ENCODE results near the gene TNIK.
"Not testable (repeated sequence)": the region's sequence is repeated elsewhere in the genome, so short reads cannot be mapped to it uniquely, and the experiment has no call there.

Gene TNIK

GRCh38 chr3:171470714-171471227 is 10.6 kb upstream of the TNIK start:
- in situ Hi-C loops (cut with MboI; ENCODE audit: low sequenced_read_pairs): no loop called here

DNA sequence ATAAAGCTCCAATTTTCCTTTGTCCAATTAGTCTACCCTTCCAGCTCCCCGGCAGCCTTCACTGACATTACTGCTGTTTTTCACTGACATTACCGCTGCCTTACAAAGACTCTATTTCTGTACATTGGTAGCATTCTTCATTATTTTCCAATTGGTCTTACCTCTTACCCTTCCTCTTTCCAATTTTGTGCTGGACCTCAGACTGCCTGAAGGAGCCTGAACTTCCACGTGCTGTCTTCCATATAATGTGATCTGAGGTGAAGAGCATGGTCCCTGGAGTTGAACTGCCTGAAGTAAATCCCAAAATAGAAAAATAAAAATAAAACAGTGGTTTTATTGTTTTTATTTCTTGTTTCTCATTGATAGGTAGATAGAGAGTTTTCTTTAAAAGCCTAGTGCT is 9.2 kb upstream of the TNIK start:
- in situ Hi-C loops (cut with MboI; ENCODE audit: low sequenced_read_pairs): no loop called here

DNA sequence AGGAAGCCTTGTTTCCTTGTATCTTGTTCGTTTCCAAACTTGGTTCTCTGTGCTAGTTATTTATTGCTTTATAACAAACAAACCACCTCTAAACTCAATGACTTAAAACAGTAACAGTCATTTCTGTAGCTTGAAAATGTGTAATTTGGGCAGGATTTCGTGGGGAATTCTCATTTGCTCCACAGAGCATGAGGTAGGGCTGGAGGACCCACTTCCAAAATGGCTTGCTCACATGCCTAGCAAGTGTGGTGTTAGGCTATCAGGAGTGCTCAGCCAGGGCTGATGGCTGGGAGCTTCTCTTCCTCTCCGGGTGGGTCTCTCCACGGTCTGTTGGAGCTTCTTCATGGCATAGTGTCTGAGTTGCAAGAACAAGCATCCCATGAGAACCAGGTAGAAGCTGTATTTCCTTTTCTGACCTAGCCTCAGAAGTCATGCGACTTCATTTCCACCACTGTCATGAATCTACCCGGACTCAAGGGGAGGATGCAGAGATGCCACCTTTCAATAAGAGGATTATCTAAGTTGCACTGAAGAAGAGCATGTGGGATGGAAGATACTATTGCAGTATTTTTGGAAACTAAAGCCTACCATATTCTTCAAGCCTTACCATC is 8.2 kb upstream of the TNIK start:
- in situ Hi-C loops (cut with MboI; ENCODE audit: low sequenced_read_pairs): no loop called here

DNA sequence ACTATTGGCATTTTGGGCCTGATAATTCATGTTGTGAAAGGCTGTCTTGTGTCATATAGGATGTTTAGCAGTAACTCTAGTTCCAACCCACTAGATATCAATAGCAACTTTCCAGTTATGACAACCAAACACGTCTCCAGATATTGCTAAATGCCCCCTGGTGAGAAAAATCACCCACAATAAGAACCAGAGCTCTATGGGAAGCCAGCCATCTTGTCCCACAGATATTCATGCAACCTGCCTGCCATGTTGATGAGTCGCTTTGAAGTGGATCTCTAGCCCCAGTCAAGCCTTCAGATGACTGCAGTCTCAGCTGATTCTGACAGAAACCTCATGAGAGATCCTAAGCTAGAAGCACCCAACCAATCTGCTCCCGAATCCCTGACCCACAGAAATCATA is 5.6 kb upstream of the TNIK start:
- in situ Hi-C loops (cut with MboI; ENCODE audit: low sequenced_read_pairs): no loop called here

DNA sequence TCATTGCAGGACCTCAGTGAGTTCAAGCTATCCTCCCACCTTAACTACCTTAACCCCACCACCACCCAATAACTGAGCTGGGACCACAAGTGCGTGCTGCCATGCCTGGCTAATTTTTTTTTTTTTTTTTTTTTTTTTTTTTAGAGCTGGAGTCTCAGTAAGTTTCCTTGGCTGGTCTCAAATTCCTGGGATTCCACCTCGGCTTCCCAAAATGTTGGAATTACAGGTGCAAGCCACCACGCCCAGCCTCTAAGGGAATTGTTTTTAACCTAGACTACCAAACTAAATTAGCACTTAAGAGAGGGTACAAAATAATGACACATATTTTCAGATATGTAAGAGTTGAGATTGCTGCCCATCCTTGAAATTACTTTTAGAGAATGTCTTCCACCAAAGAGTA is 4.3 kb upstream of the TNIK start:
- in situ Hi-C loops (cut with MboI; ENCODE audit: low sequenced_read_pairs): no loop called here

- in situ Hi-C loops (cut with MboI; ENCODE audit: low sequenced_read_pairs): no loop called here
These were observed 2.0 kb upstream of the TNIK start for GRCh38 chr3:171462224-171462623.

DNA sequence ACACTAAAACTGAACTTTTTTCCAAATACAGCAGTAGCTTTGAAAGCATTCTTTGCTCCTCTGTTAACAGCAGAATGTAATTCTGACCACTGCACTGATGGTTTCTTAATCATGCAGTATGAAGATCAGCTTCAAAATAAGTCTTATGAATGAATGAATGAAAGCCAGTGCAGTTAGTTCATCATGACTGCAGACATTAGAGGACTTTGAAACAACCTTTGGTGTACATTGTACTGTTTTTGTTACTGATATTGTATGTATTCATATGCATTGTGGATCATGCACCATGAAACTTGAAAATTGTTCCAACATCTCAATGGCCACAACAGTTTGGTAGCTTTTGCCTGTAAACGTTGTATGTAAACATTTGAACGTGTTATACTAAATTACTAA is 1.3 kb upstream of the TNIK start:
- in situ Hi-C loops (cut with MboI; ENCODE audit: low sequenced_read_pairs): no loop called here

DNA sequence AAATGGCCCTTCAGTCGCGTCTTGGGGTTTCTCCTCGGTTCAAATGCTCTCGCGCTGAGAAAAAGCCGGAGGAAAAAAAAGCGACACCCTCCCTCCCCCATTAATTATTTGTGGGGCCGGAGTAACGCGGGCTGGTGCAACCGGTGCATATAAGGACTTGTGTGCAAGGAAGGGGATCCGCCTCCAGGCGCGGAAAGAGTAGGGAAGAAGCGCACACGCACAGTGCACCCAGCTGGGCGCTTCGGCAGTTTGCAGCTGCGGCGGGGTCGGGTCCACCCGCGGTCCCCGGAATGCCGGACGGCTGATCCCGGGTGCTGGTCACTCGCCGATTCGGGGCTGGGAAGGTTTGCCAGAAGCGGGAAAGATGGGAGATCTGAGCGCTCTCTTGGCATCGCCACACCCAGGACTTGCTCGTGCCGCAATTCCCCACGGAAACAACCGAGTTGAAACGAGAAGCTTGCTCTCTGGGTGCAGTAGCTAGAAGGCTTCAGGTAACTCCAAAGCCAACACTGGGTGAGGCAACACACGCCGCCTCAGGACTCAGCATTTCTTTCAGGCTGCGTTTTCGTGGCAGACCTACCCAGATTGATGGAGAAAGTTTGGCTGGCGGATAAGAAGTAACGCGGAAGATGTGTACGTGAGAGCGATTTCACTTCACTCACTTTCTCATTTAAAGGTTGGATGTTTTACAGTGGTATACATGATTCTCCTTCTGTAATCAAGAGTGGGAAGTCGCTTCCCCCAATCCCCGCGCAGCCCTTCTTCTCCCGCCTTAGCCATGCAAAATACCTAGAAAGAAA is 720 bp upstream of the TNIK start:
- in situ Hi-C loops (cut with MboI; ENCODE audit: low sequenced_read_pairs): no loop called here

GRCh38 chr3:171459137-171459941 is 866 bp downstream of the TNIK start:
- in situ Hi-C loops (cut with MboI; ENCODE audit: low sequenced_read_pairs): no loop called here

- in situ Hi-C loops (cut with MboI; ENCODE audit: low sequenced_read_pairs): no loop called here
These were observed 1.4 kb downstream of the TNIK start for GRCh38 chr3:171458864-171459136.

DNA sequence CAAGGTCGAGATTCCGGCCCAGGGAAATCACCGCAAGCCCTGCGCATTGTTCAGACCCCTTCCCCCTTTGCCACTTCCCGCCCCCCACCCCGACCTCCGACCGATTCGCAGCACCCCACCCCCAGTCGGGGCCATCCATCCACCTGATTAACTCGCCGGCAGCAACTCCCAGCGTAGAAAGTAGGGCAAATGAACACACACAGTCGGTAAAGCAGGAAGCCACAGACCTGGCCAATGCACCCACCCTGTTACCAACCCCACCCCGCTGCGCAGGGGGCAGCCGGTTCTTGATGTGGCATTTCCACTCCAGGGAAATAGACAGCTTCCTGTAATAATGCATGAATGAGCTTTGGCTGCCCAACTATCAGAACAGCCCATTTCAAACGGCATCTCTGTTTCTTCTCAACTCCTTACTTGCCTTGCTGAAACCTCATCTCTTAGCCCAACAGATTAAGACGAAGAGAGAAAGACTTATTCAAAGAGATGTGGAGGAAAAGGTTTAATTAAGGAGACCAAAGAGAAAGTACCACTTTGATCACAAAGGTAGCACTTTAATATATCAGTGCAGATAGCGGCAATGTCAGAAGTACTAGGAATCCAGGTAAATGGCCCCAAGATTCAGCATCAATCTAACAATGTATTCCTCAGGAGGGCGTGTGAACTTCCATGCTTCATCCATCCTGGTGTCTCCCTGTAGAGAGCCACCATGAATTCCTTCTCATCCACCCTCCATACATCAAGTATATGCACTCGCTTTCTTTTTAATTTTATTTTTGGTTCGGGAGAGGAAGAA is 1.9 kb downstream of the TNIK start:
- in situ Hi-C loops (cut with MboI; ENCODE audit: low sequenced_read_pairs): no loop called here

DNA sequence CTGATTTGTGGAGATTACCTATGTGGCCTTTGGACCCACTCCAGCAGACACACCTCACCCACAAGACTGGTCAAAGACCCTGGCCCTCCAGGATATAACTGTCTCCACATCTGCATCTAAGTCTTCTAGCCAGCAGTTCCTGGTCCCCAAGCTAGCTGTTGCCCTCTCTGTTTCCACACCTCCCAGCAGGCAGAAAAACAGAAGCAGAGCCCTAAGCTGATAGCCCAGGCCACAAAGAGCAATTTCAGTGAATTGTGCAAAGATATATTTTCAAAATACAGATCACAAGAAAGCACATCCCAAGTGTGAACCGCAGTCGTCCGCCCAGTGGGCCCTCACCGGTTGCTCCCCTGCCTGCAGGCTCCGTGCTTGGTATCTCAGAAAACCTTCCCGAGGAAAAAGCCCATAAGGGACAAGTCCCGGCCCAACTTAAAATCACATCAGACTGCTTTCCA is 2.6 kb downstream of the TNIK start:
- in situ Hi-C loops (cut with MboI; ENCODE audit: low sequenced_read_pairs): no loop called here

DNA sequence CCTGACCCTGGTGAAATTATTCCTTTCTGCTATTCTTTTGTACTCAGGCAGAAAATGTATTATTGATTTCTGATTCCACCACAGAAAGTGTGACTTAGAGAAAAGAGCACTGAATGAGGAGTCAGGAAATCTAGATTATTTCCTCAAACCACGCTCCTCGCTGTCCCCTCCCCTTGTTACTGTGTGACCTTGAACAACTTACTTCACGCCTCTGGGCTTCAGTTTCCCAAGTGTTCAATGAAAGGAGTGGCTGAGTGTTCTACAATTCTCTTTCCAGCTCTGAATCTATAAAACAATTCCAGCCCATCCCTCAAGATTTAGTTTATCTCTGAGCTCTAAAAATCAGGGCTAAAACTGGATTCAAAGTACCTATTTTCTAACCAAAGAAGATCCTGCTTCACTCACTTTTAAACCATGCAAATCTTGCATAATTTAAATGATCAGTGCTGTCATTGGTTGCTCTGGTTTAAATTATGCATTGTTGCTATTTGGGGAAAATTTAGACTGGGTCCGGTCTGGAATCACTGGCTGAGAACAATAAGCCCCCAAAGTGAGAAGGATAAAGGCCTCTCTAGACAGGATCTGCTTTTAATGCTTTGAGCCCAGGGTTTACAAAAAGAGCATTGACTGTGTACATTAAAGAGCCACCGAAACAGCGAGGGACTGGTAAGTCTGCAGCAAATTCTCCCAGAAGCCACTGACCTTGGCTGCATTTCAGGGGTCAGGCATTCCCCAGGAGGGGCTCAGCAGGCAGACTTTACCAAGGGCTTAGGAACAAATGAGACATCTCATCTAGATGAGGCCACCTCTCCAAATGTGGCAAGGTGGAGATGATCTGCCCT is 3.2 kb downstream of the TNIK start:
- in situ Hi-C loops (cut with MboI; ENCODE audit: low sequenced_read_pairs): no loop called here

DNA sequence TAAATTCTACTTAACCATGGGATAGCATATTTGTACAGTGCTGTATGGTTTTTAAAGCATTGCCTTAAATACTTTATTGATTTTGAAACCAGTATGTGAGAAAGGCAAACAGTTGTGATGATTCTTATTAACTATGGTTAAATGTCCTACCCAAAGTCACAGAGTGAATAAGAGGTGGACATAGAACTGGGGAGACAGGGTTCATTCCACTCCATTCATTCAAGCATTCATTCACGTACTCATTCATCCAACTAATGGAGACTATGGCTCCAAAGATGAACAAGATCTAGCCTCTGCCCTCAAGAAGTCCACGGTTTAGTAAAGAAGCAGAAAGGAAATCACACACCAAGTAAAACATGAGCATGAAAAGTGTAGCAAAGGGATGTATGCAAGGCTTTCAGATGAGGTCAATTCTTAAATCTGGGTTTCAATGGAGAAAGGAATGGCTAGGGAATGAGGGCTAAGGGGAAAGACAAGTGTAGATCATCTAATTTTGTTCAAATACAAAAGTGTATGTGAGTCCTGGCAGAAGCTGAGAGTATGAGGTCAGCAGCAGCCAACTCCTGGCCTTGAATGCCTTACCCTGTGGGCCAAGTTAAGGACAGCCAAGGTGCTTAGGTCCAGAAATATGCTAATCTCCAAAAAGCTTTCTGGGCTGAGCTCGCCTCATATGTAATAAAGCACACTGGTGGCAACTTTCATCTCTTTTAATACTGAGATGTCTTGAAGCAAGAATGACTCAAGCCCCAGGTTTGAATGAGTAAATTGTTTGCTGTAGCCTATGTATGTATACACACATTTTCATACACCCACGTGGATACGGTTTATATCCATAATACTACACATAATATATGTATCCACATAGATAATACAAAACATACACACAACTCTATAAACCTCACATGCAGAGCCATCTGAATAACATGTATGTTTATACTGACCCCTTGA is 4.3 kb downstream of the TNIK start:
- in situ Hi-C loops (cut with MboI; ENCODE audit: low sequenced_read_pairs): no loop called here

DNA sequence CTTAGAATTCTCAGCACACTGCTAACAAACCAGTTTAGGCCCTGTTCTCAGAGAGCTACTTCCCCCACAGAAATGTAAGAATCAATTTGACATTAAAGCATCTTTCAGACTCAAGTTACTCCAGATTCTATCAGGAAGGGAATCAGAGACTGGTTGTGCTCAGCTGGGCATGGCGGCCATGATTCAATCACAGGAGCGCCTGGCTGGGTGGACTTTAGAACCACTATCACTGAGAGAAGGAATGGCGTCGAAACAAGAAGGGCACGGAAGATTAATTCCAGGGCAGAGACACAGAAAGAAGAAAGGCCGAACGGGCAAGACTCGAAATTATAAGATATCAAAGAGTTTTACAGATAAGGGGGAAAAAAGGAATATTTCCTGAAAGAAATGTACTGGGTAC is 6.2 kb downstream of the TNIK start:
- in situ Hi-C loops (cut with MboI; ENCODE audit: low sequenced_read_pairs): no loop called here

- in situ Hi-C loops (cut with MboI; ENCODE audit: low sequenced_read_pairs): no loop called here
These were observed 6.9 kb downstream of the TNIK start for GRCh38 chr3:171453180-171453886.

DNA sequence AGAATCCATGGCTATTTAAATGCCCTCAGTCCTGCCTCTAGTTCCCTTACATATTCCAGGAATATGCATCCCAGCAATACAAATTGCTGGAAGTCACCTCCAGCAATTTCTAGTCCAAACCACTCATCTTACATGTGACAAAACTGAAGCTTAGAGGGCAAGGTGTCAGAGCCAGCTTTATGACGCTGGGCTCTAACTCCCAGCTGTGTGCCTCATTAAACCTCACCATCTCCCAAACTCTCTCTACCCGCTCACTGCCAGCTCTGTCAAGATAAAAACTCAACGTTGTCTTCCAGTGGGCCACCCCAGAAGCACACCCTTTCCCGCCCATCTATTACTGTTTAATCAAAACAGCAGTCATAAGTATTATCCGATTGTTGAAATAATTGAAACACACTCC is 7.9 kb downstream of the TNIK start:
- in situ Hi-C loops (cut with MboI; ENCODE audit: low sequenced_read_pairs): no loop called here

GRCh38 chr3:171451915-171452314 is 8.3 kb downstream of the TNIK start:
- in situ Hi-C loops (cut with MboI; ENCODE audit: low sequenced_read_pairs): no loop called here

DNA sequence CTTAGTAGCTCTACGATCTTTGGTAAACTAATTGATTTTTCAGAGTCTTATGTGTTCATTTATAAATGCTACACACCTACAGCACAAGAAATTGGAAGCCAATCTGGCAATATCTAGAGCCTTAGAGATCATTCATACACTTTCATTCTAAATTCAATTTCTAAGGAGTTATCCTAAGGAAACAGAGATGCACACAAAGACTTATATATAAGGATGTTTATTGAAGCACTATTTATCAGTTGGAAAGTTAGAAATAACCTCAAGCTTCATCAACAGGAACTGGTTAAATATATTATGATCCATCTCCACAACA is 12.7 kb downstream of the TNIK start:
- in situ Hi-C loops (cut with MboI; ENCODE audit: low sequenced_read_pairs): not testable (repeated sequence)

All from HL-60/S4 (cell line).